WI38 (cell line): ENCODE measurements around the gene ZFP3.
"Not testable (repeated sequence)": the region's sequence is repeated elsewhere in the genome, so short reads cannot be mapped to it uniquely, and the experiment has no call there.

ENCODE experiments used
- H3K4me3 ChIP-seq: 2 replicates; pipeline ENCODE4 v1.5.1; 2011; ENCODE audit warnings: low read depth, mild to moderate bottlenecking, control low read depth, low read length
- CTCF ChIP-seq: IDR thresholded peaks from 2 replicates; pipeline ENCODE4 v1.5.1; 2012; ENCODE audit warnings: low read depth, mild to moderate bottlenecking, control low read depth, low read length

The ZFP3 gene

GRCh38 chr17:5131146-5131715 lies 53.0 kb downstream of the ZFP3 start:
- no peak overlapping the region for H3K4me3 ChIP-seq
- TF ChIP-seq CTCF: no peak

- H3K4me3 ChIP-seq: not testable (repeated sequence)
Observed at GRCh38 chr17:5131799-5132502, 53.7 kb downstream of the ZFP3 start.

- not testable (repeated sequence) for H3K4me3 ChIP-seq
Observed at GRCh38 chr17:5132503-5133225, 54.4 kb downstream of the ZFP3 start.

GRCh38 chr17:5133311-5133710 lies 55.0 kb downstream of the ZFP3 start:
- no peak for TF ChIP-seq CTCF
- H3K4me3 ChIP-seq: no peak overlapping the region

GRCh38 chr17:5133961-5134360 lies 55.7 kb downstream of the ZFP3 start:
- H3K4me3 ChIP-seq: not testable (repeated sequence)

- H3K4me3 ChIP-seq: not testable (repeated sequence)
Observed at GRCh38 chr17:5134571-5134970, 56.3 kb downstream of the ZFP3 start.

GRCh38 chr17:5135131-5135712 lies 57.0 kb downstream of the ZFP3 start:
- not testable (repeated sequence) for H3K4me3 ChIP-seq

GRCh38 chr17:5135726-5136579 lies 57.7 kb downstream of the ZFP3 start:
- no peak overlapping the region for H3K4me3 ChIP-seq
- no peak for TF ChIP-seq CTCF

GRCh38 chr17:5136580-5137412 lies 58.5 kb downstream of the ZFP3 start:
- H3K4me3 ChIP-seq: not testable (repeated sequence)

- H3K4me3 ChIP-seq: not testable (repeated sequence)
Observed at GRCh38 chr17:5137511-5138197, 59.4 kb downstream of the ZFP3 start.

- H3K4me3 ChIP-seq: not testable (repeated sequence)
Observed at GRCh38 chr17:5138198-5138544, 59.9 kb downstream of the ZFP3 start.
